ENCODE measurements around the gene CHST15.

CHST15 gene

DNA sequence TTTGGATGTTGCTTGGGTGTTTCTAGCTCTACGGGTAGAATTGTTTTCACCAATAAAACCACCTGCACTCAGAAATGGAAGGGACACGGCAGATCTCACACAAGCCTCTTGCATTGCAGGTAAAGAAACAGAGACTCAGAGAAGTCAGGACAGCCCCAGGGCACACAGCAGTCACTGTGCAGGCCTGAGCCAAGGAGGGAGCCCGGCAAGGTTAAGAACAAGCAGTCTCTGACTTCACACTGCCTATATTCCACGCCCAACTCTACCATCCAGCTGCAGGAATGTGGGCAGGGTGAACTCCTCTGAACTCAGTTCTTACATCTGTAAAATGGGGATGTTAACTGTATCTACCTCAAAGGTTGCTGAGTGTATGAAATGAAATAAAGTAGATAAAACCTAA, 15.4 kb downstream of the CHST15 start:
- no peak for DNase-seq

DNA sequence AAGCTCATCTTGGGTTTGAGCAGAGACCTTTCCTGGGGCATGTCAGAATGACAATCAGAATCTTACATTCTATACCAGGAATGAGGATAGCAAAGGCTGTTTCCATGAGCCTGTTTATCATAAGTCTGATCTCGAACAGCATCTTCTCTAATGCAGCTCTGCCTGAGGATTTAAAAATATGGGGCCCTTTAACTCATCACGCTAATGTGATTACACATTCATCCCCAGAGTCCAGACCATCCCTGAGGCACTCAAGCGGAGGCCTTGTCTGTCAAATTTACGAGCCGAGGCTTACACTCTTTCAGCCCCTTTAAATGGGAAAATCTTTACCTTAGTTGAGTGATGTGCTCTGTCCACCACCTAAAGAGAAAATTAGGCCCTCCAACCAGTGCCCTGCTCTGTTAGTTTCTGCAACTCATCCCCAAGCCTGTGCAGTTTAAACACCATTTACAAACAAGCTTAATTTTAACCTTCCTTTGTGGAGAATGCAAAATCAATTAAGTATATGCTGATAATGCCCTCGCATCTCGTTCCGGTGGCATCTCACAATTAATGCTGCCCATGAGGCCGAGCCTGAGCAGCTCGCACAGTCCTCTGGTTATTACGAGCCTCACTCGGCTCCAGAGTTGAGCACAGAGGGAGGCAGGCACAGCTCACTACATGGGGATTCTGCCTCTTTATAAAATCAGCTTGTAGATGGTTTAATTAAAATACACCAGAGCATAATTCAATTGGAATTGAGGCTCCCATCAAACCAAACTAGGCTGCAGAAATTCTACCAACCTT, 16.0 kb downstream of the CHST15 start:
- DNase-seq, result no peak

DNA sequence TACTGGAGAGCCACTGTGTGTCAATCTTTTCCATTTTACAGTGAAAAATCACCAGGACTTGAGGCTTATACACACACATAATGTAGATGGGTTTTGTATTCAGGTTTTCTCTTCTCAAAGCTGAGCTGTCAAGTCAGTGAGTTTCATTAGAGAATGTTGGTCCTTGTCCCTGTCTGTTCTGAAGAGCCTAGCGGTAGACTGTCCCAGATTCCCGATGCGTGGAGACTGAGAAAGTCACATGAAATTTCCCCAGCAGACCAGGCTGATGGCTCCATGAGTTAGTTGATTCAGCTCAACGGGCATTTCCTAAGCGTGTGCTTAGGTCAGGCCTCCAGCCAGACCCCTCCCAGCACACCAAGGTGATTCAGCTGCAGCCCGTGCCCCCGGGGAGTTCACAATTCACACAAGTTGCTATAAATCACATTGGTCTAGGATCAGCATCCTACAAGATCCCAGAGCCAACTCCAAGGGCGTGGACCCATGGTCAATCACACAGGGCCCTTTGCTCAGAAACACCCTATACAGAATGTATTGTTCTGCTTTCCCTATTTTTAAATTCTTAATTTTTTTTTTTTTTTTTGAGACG, 17.2 kb downstream of the CHST15 start:
- DNase-seq, result no peak

DNA sequence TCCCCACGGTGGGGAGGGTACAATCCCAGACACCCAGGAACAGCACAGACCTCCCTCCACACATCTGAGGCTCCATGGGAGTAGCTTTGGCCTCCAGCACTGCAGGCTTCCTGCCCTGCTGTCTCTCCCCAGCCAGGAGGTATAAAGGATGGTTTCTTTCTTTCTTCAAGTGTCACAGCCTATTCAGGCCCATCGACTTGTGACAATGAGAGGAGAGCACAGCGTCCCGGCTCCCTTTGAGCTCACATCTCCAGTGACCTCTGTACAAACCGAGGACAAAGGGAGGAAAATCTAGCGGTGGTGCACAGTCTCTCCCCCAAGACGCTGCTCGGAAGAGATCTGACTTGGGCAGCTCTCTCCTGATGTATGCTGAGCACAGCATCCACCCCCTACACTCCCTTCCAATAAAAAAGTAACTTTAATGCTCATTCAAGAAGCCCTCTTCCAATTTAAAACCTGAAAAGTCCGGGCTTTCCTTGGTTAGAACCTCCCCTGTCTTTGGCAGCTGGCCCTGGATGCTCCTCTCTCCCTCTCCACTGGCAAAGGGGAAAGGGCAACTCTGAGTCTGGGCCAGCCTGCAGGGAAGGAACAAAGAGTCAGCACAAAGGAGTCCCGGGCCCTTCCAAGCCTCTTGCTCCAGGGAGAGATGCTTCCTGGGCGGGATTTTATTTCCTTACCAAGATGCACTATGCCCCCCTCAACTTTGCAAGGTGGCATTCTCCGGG, 18.0 kb downstream of the CHST15 start:
- DNase-seq, result no peak

DNA sequence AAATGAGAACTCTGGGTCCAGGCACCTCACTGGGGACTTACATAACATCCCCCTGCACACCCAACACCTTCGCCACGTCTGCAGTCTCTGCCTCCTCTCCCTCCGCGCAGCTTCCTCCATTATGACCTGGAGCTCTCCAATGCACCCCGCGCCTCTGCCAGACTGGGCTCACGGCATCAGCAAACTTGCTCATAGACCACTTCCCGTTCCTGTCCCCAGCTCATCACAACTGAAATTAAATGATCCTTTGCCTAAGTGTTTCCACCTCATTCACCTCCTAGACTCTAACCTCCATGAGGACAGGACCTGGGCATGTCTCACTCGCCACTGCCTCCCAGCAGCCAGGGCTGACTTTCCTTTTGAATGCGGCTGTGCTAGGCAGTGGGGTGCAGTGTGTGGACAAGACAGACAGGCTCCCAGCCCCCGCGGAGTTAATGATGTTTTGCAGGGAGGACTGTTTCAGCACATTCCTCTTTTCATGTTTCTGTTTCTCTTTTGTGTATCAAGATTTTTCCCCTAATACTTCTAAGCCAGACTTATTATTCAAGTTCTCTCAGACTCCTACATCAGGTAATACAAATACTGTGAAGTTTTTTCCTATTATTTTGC, 18.8 kb downstream of the CHST15 start:
- DNase-seq, result no peak

DNA sequence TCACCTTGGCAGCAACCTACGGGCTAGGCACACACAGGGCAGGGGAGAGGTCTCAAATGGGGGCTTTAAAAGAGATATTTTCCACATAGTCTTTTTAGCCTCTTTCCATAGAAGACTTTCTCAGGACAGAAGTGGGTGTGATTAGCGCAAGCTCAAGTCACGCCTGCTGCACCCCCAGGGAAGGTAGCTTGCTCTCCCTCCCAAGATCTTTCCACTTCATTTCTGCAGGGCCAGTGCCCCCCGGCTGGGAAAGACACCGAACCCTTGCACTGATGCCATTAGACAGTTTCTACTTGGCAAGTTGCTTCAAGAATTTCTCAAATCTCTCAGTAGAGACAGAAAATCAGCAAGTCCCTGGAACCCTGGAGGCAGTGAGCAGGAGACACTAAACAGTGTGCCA, 19.4 kb downstream of the CHST15 start:
- no peak for DNase-seq

DNA sequence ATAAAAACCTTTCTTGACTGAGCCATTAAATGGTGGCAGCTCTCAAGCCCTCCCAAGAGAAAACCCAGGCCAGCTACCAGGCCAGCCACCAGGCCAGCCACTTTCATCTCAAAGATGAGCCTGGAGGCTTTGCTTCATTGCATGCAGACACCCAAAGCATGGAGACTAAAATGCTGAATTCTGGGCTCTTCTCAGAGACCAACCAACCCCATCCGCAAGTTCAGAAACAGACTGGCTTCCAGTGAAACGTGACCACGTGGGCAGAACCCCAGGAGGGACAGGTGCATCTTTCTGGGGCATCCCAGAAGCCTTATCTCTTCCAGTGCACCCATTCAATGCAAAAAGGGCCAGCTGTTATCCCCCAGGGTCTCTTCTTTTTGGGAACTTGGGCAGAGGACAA, 20.9 kb downstream of the CHST15 start:
- DNase-seq, result no peak

DNA sequence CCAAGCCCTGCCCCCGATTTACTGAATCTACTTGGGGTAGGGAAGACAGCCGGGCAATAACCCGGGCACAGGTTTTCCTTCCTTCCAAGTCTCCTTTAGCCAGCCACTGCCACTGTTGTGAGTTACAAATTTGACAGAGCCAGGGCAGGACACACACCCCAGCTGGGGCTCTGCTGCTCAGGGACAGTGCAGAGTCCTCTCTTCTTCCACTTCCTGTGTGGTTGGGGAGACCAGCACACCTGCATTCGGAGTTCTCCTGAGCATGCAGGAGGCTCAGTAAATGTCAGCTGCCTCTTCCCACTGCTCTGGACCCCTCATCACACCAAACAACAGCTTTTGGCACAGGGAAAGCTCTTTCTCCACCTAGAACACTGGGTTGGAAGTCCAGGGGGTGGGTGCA, 21.3 kb downstream of the CHST15 start:
- DNase-seq, result no peak

DNA sequence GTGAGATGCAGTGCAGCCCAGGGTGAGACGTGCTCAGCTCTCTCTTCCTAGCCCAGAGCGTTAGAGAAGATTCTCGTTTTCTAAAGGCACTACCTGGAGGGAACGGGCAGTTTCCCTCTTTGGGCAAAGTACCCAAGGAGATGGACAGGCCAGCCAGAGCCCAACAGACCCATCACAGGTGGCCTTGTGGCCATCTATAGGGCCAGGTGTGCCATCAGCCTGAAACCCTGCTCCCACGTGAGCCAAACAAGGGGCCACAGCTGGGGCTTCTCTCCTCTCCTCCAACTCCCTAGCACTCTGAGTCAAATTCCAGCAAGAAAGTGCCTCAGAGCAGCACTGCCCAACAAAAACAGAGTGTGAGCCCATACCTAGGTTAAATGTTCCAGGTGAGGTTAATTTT, 22.3 kb downstream of the CHST15 start:
- no peak for DNase-seq

DNA sequence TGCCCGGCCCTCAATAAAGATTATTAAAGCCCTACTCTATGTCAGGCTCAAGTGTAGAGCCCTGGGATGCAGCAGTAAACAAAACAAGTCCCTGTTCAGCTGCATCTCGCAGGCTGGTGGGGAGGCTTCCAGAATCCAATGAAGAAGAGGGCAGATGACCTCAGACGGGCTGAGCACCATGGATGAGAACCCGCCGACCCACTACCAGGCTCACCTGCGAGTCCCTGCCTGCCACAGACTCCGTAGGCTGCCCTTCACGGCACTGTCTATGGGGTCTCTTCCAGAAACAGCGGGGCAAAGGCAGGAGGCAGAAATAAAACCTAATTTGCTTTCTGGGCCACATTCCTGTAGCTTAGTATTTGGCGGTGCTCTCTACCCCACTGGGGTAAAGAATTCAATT, 22.7 kb downstream of the CHST15 start:
- no peak for DNase-seq

DNA sequence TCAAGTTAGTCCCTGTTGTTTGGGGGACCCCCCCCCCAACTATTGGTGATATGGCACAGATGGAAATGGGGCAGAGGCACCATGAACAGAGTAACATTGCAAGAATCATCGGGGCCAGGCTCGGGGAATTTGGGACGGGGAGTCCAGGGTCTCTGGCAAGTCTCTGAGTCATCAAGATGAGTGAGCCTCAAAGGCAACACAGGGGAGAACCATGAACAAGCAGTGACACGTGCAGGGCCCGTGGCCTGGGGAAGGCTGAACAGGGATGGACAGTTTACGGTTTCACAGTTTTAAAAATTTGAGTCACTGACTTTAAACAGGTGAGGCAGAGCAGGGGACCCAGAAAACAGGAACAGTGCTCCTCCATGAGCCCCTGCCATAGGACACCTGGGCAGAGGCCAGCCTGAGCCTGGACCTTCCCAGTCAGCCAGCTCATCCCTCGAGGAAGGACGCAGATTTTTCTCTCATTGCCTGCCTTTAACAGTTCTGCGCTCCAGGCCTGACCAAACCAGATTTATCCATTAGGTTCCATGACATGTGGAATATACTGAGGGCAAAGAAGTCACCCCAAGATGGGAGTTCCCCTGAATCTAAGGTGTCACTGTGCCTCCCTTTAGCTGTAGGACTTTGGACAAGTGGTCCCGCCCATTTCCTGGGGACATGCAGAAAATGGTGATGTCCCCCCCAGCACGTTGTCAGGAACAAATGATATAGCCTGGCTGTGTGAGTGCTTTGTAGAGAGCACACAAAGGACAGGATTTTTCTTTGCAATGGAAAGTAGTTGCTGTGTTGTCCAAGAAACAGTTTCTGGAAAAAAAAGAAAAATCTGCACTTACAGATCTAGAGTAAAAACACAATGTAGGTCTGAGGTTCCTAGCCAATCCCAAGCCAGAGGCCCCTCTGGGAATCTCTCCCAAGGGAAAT, 23.8 kb downstream of the CHST15 start:
- no peak for DNase-seq

DNA sequence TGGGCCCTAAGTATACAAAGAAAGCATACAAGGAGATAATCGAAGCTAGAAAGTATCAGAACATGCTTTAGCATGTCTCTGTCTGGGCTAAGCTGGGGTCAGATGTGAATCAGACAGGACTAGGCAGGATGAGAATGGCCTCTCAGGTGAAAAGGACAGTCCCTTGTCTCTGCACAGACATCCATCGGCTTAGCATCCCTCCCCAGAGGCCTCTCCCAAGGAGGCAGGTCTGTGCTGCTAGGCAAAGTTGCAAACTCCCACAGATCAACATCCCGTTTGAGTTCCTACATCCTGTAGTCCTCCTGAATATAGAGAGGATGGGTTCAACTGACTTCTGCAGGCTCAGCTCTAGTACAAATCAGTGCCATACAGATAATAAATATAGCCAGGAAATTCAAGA, 24.5 kb downstream of the CHST15 start:
- no peak for DNase-seq

DNA sequence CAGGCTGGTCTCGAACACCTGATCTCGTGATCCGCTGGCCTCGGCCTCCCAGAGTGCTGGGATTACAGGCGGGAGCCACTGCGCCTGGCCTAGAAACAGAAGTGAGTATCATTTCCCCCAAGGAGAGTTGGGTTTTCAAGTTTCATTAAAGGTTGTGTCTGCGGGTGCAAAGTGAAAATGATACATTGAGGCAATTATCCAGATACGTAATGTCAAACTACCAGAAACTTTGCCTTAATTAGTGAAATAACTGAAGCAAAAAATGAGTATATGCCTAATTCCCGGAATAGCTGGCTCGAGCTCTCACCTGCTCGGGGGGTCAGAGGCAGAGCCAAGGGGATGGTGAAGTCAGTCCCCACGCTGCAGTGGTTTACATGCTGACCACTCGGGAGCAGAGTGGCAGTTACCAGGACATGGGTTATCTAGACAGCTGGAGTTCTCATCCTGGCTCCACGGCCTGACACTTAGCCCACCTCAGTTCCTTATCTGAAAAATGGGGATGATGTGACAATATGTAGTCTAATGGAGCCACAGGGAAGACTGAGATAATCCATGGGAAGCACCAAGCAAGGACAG, 25.5 kb downstream of the CHST15 start:
- no peak for DNase-seq

DNA sequence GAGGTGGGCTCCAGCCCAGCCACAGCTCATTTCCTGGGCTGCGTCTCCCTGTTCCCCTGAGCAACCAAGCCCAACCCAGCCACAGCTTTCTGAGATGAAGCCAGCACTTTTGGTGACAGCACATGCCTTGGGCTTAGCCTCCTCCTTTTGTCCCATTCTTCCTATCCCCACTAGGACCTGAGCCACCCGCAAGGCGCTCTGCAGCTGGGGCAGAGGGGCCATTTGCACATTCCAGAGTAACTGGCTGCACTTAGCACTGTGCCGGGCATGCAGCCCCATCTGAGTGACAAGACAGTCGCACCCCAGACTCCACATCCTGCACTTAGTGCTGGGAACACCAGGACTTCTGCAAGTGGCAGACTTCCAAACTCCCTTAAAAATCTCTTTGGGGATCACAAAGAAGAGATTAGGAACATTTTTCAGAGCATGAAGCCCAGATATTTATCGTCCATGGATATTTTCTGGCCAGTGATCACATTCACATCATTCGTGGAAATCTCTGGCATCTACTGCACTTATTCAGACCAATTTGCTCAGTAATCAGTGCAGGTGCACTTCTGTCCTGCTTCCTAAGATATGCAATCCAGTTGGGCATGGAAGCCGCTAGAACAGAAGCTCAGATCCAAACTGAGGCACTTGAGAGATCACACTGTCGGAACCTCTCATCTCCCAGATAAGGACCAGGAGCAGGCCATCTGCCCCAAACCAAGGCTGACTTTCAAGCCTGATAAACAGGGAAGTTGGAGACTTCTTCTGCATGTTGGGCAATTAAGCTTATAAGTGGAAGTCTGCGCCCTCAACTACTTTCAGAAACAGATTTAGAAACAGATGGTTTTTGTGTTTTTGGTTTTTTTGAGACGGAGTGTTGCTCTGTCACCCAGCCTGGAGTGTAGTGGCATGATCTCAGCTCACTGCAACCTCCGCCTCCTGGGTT, 26.4 kb downstream of the CHST15 start:
- DNase-seq, result no peak

DNA sequence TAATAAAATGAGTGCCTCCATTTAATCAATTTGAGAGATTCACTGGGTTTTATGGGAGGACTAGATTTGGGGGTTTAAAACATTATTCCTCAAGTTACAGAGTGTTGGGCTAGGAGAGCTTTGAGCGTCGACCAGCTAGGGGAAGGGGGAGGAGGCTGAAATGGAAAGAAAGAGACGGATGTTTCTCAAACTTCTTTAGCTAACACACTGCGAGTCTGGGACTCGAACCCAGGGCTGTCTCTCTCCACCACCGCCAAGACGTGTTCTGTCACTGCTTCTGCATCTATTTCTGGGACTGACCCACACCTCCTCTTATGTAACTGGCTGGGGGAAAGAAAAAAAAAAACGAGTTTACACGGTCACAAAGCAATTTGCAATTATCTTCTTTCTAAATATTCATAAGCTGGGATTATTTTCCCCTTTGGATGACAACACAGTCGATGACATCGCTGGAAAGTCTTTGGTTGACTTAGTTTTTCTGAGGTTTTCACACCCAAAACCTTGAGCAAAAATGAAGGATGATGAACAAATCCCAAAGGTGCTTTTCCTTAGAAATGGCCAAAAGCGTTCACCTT, 27.2 kb downstream of the CHST15 start:
- DNase-seq, result no peak

DNA sequence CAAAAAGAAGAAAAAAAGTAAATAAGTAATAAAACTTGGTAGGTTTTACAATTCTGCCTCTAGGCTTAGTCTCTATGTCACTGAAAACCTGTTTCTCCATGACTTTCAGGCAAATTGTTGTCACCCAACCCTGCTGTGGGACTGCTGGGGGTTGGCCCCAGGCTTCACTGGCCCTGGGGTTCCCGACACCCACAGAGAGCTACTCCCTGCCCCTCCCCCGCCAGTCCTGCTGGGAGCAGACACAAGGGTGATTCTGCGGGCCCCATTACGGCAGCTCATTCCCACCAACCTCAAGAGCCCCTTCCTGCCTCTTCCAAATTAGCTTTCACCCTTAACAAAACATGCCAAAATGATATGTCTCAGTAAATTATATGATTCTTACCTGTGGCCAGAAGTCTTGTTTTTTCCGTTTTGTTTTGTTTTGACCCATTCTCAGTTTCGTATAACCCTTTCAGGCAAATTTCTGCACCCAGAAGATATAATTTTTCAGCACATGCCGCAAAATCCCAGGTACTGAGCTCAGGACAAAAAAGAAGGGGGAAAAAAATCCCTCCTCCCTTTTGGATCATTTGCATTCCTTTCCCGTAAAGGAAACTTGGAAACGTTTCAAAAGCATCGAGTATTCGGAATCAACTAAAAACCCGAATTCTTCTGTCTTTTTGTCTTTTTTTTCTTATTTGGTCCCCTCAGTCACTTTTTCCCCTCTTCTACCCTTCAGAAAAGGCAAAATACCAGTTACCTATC, 27.8 kb downstream of the CHST15 start:
- no peak for DNase-seq

DNA sequence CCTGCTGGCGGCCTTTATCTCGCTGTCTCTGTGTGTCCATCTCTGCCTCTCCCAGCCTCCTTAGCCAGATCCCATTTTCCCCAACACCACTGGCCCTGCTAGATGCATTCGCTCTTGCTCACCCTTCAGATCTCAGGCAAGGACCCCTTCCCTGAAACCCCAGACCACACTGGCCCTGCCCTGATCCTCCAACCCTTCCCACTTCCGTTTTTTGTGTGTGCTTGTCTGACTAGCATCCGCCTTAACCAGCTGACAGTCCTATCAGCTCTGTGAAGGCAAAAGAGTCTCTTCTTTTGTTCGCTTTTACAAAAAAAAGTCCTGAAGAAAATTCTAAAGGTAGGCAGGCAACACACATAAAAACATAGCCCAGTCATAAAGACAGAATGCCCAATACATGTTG, 28.7 kb downstream of the CHST15 start:
- no peak for DNase-seq

DNA sequence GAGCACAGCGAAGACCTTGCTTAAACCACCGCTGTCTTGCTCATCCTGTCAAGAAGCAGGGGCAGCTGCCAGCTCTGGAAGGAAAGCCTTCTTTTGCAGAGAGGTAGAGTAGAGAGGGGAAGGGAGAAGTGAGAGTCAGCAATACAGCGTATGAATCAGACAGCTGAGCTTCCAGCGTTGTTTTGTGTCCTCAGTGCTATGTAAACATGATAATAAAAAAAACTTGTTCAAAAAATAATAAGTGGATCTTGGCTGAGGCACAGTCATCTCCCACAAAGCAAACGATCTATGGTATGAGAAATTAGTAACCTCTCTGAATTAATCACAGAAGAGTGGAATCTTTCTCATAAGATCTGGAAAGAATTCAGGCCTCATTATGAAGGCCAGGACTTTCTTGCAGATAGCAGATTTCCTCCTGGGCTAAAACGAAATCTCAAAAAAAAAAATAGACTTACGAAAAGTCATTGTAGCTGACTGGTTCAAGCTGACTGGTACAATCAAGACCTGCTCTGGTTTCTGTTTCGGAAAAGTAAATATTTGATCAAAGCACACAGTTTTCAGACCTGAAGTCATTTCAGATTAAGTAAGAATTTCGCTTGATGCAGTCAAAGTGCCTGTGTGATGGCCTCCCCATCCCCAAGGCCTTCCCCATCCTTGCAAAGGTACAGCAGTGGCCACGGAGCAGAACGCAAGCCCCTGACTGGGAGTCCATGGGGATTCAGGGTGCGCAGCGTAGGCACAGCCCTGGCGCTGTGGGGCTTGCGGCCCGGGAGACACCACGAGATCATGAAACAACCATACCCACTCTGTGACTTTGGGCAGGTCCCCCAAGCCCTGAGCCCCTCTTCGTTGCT, 29.4 kb downstream of the CHST15 start:
- DNase-seq, result no peak

DNA sequence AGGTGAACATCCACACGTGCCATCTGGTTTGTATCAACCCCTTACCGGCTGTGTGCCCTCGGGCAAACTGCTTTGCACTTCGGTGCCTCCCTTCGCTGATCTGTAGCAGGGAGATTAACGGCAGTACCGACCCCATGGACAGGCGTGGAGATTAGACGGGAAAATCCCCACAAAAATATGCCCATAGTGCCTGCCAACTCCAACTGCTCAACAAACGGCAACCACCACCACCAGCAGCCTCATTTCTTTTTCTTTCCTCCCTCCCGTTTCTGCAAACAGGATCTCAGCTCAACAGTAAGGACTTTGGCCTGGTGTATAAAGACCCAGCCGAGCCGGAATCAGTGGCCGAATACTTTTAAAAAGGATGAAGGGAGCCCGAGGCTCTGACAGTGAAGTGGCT, 31.0 kb downstream of the CHST15 start:
- no peak for DNase-seq
